ENCODE measurements around the gene KDM4B.

Gene KDM4B

DNA sequence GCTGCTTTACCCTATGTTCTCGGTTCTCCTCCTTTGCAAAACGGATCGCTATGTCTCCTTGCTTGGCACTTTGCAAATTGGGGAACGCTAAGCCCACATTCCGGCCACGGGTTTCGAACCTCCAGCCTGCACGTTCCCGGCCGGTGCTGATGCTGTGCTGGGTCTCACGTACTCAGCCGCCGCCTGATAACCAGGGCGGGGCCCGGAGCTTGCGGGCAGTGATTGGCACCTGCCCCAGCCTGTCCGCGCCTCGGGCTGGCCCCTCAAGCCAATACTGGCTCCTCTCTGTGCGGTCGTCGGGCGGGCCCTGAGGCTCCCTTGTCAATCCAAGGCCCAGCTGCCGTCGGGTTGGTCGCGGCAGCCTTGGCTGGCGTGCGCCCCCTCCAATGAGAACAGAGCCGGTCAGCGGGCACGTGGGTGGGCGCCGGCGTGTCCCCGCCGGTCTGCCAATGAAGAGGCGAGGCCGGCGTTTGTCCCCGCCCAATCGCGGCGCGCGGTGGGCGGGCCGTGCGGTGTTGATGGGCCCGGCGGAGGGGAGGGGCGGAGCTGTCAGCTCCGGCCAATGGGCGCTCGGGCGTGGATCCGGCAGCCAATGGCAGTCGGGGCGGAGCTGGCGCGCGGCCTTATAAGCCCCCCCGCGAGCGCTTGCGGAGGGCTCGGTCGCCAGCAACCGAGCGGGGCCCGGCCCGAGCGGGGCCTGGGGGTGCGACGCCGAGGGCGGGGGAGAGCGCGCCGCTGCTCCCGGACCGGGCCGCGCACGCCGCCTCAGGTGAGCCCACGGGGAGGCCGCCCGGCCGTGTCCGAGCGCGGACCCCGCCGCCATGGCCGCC lies at the start of gene KDM4B:
Gene KDM4B (plus strand): TSS at position 652 of the 830 bp plus-strand sequence. CDS start 63,778 bp downstream, outside the sequence.
- H3K4me3 ChIP-seq (ENCODE audit: low read depth, low read length): peak within 1 kb of the TSS; percentile 86
- DNase-seq (ENCODE audit: low read depth, low spot score): peak; percentile 100
- in situ Hi-C loops (cut with HindIII; ENCODE audit: low sequenced_read_pairs): no loop called here
- TF ChIP-seq CTCF (IDR thresholded peaks at IDR 0.05; ENCODE audit: low read depth, low read length): no peak

GRCh38 chr19:4922530-4923275 lies 46.2 kb upstream of the KDM4B start:
- no peak for DNase-seq (ENCODE audit: low read depth, low spot score)
- no peak for TF ChIP-seq CTCF (IDR thresholded peaks at IDR 0.05; ENCODE audit: low read depth, low read length)
- in situ Hi-C loops (cut with HindIII; ENCODE audit: low sequenced_read_pairs): no loop called here
- no peak overlapping the region for H3K4me3 ChIP-seq (ENCODE audit: low read depth, low read length)

GRCh38 chr19:4923276-4923747 lies 45.6 kb upstream of the KDM4B start:
- H3K4me3 ChIP-seq (ENCODE audit: low read depth, low read length): no peak overlapping the region
- DNase-seq (ENCODE audit: low read depth, low spot score): no peak
- TF ChIP-seq CTCF (IDR thresholded peaks at IDR 0.05; ENCODE audit: low read depth, low read length): no peak

DNA sequence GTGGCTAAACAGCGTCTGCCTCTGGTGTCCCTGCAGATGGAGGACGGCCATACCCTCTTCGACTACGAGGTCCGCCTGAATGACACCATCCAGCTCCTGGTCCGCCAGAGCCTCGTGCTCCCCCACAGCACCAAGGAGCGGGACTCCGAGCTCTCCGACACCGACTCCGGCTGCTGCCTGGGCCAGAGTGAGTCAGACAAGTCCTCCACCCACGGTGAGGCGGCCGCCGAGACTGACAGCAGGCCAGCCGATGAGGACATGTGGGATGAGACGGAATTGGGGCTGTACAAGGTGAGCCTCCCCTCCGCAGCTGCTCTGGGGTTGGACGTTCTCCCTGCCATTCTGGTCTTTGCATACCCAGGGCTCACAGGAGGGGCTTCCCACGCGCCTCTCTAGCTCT lies 39.7 kb upstream of the KDM4B start:
- DNase-seq (ENCODE audit: low read depth, low spot score): peak; percentile 55
- no peak for TF ChIP-seq CTCF (IDR thresholded peaks at IDR 0.05; ENCODE audit: low read depth, low read length)
- no peak overlapping the region for H3K4me3 ChIP-seq (ENCODE audit: low read depth, low read length)
- in situ Hi-C loops (cut with HindIII; ENCODE audit: low sequenced_read_pairs): no loop called here

More at GRCh38 chr19:4923276-4923747, 45.6 kb upstream of the KDM4B start:
- in situ Hi-C loops (cut with HindIII; ENCODE audit: low sequenced_read_pairs): no loop called here

- no peak overlapping the region for H3K4me3 ChIP-seq (ENCODE audit: low read depth, low read length)
- in situ Hi-C loops (cut with HindIII; ENCODE audit: low sequenced_read_pairs): no loop called here
- TF ChIP-seq CTCF (IDR thresholded peaks at IDR 0.05; ENCODE audit: low read depth, low read length): no peak
- DNase-seq (ENCODE audit: low read depth, low spot score): peak; percentile 91
Measured at GRCh38 chr19:4930664-4931063, 38.2 kb upstream of the KDM4B start.

DNA sequence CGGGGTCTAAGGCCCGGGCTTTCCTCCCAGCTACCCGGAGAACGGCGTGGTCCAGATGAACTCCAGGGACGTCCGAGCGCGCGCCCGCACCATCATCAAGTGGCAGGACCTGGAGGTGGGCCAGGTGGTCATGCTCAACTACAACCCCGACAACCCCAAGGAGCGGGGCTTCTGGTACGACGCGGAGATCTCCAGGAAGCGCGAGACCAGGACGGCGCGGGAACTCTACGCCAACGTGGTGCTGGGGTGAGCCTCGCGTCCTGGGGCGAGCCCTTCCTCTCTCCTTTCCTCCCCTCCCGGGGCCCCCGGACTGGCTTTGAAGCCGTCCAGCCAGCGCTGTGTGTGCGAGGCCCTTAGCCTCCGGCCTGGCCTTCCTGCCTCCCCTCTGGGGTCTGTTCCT lies 36.2 kb upstream of the KDM4B start:
- no peak overlapping the region for H3K4me3 ChIP-seq (ENCODE audit: low read depth, low read length)
- TF ChIP-seq CTCF (IDR thresholded peaks at IDR 0.05; ENCODE audit: low read depth, low read length): no peak
- in situ Hi-C loops (cut with HindIII; ENCODE audit: low sequenced_read_pairs): no loop called here
- DNase-seq (ENCODE audit: low read depth, low spot score): no peak
